ENCODE results near the gene EPSTI1. TPM values are rescaled to one million over a fixed set of nuclear protein-coding genes. Genes with fewer than 3 reads are reported as not detected.

EPSTI1 gene
- total RNA-seq, 1 experiment from 2014 or later: 0.69 TPM

GRCh38 chr13:43003729-43004128, 11.7 kb upstream of the EPSTI1 start:
- Histone ChIP-seq H3K27ac (ENCODE audit: low read length) (no peak overlapping the region), H3K4me3 (ENCODE audit: low read depth in 2 of 2, low read length in 2 of 2) (no peak overlapping the region), H3K27me3 (ENCODE audit: control insufficient read depth, insufficient read depth, low read length) (no peaks in the 10 kb centered on the region), H3K9me3 (ENCODE audit: control insufficient read depth, insufficient read depth, low read depth, low read length) (no peaks in the 10 kb centered on the region), H3K36me3 (ENCODE audit: control insufficient read depth, insufficient read depth, low read length) (no peaks in the 10 kb centered on the region), H3K4me1 (ENCODE audit: control insufficient read depth, insufficient read depth, low read length) (no peaks in the 10 kb centered on the region)
- POLR2A ChIA-PET: no interaction called here
- ATAC-seq: no peak
- in situ Hi-C loops (cut with HindIII; ENCODE audit: low pct_unique_long_range_greater_than_20kb, low sequenced_read_pairs) (no loop called here), intact Hi-C loops (cut with micrococcal nuclease; ENCODE audit: unreplicated experiment) (no loop called here)
- no TSS peak for BruUV-seq (replicated peaks)
- no peak for DNase-seq (ENCODE audit: low read depth, low spot score)
- CTCF ChIA-PET: no interaction called here
- TF ChIP-seq SIN3A (IDR thresholded peaks at IDR 0.05; ENCODE audit: borderline replicate concordance, insufficient read depth, low read depth, low read length): no peak
- no peak for TF ChIP-seq REST (IDR thresholded peaks at IDR 0.05; ENCODE audit: insufficient read depth in 1 of 2, low read depth in 2 of 2, low read length in 1 of 2)
- TF ChIP-seq CTCF (IDR thresholded peaks at IDR 0.05): no peak
- TF ChIP-seq POLR2AphosphoS5 (IDR thresholded peaks at IDR 0.05; ENCODE audit: low read depth, low read length): no peak
- no peak for TF ChIP-seq TCF7L2 (IDR thresholded peaks at IDR 0.05; ENCODE audit: low read depth, low read length)

GRCh38 chr13:43003010-43003409, 11.0 kb upstream of the EPSTI1 start:
- no peaks in the 10 kb centered on the region for H3K27me3 ChIP-seq (ENCODE audit: control insufficient read depth, insufficient read depth, low read length)
- DNase-seq (ENCODE audit: low read depth, low spot score): no peak
- intact Hi-C loops (cut with micrococcal nuclease; ENCODE audit: unreplicated experiment): no loop called here
- no peaks in the 10 kb centered on the region for H3K4me1 ChIP-seq (ENCODE audit: control insufficient read depth, insufficient read depth, low read length)
- CTCF ChIA-PET: no interaction called here
- H3K9me3 ChIP-seq (ENCODE audit: control insufficient read depth, insufficient read depth, low read depth, low read length): no peaks in the 10 kb centered on the region
- no peak overlapping the region for H3K27ac ChIP-seq (ENCODE audit: low read length)
- in situ Hi-C loops (cut with HindIII; ENCODE audit: low pct_unique_long_range_greater_than_20kb, low sequenced_read_pairs): no loop called here
- H3K36me3 ChIP-seq (ENCODE audit: control insufficient read depth, insufficient read depth, low read length): no peaks in the 10 kb centered on the region
- POLR2A ChIA-PET: no interaction called here
- TF ChIP-seq TCF7L2 (IDR thresholded peaks at IDR 0.05; ENCODE audit: low read depth, low read length) (no peak), SIN3A (IDR thresholded peaks at IDR 0.05; ENCODE audit: borderline replicate concordance, insufficient read depth, low read depth, low read length) (no peak), CTCF (IDR thresholded peaks at IDR 0.05) (no peak), POLR2AphosphoS5 (IDR thresholded peaks at IDR 0.05; ENCODE audit: low read depth, low read length) (no peak), REST (IDR thresholded peaks at IDR 0.05; ENCODE audit: insufficient read depth in 1 of 2, low read depth in 2 of 2, low read length in 1 of 2) (no peak)
- no peak overlapping the region for H3K4me3 ChIP-seq (ENCODE audit: low read depth in 2 of 2, low read length in 2 of 2)
- no peak for ATAC-seq
- BruUV-seq (replicated peaks): no TSS peak
